M059J (cell line): ENCODE data around the gene VPS37C. TPM values are rescaled to one million over a fixed set of nuclear protein-coding genes. Genes with fewer than 3 reads are reported as not detected.

Experiments used
- DNase-seq: peaks from one replicate; pipeline ENCODE4 v3.0.0-alpha.2; 2012; ENCODE audit warnings: low read depth
- total RNA-seq: library from RNA; depleted of rRNA; stranded (reverse); fragments of >200 nt; shearing (Covaris generic); gene quantifications from 2 replicates; pipeline ENCODE4 v1.2.3, GENCODE V29; 2014

VPS37C gene
- total RNA-seq, 1 experiment from 2014 or later, result 15.1 TPM

DNA sequence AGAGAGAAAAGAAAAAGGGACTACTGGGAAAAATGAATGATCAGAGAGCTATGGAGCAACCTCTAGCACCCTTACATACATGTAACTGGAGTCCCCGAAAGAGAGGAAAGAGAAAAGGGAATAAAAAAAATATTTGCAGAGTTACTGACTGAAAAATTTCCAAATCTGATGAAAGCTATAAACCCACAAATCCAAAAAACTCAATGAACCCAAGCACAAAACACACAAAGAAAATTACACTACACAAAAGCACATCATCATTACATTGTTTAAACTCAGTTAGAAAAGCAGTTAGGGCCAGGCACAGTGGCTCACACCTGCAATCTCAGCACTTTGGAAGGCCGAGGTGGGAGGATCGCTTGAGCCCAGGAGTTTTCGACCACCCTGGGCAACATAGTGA, 6.7 kb downstream of the VPS37C start:
- no peak for DNase-seq

DNA sequence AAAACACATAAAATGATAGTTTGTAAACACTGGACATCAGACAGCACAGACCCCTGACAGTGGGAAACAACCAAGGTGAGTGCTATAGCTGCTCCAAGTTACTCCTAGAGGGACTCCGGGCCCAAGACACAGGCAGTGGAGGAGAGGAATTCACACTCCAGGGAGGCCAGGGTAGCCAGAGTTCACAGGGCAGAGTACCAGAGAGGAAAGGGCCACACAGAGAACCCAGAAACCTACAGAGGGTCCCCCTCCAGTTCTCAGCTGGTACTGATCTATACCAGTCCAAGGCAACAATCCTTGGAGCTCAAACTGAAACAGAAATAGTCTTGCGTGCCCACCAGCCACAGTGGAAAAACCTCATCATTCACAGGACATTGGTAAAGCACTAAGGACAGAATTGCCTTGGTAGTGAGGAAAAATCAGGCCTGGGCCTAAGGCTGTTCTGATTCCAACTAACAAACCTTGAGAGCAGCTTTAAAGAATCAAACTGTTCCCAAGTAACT, 7.6 kb downstream of the VPS37C start:
- peak; percentile 56 for DNase-seq

DNA sequence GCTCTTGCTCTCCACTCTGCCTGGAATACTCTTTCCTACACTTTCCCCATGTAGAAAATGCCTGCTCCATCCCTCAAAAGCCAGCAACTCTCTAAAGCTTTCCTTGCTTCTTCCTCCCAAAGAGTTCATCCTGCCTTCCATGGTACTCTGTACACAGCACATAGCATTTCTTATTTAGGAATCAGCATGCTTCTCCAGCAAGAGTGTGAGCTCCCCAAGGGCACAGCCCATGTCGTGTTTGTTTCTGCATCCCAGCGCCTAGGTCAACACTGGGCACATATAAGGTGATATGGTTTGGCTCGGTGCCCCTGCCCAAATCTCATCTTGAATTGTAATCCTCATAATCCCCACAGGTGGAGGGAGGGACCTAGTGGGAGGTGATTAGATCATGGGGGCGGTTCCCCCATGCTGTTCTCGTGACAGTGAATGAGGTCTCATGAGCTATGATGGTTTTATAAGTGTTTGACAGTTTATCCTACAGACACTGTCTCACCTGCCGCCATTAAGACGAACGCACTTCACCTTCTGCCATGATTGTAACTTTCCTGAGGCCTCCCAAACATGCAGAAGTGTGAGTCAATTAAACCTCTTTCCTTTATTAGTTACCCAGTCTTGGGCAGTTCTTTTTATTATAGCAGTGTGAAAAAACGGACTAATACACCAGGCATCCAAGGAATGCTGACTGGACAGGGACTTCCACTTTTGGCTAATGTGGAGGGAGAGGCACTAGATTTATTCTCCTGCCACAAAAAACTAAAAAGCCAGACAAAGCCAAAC, 8.2 kb downstream of the VPS37C start:
- peak; percentile 90 for DNase-seq

DNA sequence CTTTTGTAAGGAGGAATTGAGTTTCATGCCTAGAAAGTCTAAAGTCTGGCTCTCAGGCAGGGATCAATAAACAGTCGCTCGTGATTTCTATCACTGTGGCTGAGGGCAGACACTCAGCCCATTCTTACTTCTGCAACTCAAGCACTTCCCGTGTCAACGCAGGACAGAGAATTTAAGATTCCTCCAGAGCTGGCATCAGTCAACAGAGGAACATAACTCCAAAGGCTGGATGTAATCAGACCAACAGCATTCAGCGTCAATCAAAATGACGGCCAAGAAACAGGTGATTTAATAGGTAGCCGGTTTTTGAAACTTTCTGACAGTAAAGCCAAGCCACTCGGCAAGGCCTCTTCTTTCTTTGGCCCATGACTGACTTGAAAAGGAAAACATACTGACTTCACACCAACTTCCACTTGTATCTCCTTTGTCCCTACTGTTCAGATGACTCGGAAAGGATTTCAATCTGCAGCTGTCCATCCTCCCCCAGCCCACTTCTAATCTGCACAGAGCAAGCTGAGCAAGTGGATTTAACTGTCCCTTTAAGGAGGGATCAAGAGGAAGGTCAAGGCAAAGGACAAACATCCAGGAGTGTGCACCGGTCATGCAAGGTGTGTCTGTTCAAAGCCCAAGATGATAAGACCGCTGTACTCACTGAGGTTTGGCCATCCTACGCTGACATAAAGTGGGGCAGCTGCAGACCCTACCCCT, 9.5 kb downstream of the VPS37C start:
- no peak for DNase-seq

DNA sequence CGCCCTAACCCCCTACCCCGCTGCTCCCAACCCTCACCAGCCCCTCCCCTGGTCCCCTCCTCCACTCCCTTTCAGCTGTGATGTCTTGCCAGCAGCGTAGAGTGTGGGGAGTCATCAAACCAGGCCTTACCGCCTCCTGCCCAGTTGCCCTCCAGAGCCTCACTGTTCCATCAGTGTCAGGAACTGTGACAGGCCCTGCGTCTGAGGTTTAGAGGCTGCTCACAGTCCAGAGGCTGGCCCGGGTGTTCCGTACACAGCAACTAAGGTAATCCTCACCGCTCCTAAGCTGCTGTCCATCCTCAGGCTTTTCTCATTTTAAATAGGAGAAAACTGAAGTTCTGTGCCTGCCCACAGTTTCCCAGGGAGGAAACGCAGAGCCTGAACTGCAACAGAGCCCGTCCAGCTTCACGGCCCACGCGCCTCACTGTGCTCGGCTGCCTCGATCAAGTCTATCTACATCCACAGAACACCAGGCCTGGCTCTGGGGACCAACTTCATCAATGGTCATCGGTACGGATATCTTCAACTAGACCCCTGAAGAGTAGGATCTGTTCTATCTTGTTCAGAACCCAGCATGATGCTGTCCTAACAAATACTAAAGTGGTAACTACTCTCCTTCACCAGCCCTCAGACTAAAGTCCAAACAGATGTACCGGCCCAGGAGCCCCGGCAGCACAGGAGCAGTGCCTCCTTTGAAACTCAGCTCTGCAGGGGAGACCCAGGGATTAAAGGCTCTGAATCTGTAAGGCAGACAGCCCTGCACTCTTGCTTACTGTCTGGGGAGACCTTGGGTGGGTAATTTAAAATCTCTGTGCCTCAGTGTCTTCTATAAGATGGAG, 10.3 kb downstream of the VPS37C start:
- no peak for DNase-seq

DNA sequence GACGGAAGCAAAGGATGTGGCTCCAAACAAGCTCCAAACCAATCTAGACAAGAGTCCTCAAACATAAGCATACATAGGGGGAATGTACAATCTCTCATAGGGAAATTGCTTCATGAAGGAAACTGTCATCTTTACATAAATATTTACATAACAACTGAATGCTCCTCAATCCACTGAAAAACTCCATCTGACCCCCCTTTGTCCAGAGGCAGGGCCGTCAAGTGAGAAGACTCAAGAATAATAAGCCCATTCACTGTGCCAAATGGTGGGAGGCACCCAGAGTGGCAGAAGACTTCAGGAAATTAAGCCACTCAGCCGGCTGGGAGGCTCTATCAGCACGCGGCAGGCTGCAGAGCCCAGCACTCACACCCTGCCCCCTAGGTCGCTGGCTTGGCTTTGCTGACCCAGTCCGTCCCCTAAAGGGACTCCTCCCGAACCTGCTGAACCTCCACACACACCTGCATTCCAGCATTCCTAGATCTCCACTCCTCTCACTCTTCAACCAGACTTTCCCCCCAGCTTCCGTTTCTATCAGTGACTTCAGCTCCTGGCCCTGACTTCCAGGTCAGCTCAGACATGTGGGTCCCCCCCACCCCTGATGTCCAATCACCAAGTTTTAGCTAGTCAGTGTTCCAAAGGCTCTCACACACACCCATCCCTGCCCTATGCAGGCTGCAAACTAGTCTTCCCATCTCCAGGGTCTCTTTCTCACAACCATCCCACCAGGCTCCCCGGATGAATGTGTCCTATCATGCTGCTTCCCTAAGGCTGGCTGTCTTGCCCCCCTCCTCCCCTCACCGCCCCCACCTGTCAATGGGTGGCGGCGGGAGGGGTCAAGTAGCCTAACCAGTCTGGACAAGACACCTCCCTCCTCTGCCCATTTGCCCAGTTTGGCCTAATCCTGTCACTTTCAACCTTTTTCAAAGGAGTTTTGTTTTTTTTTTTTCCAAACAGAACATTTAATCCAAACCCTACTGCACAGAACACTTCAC, 11.3 kb downstream of the VPS37C start:
- no peak for DNase-seq

DNA sequence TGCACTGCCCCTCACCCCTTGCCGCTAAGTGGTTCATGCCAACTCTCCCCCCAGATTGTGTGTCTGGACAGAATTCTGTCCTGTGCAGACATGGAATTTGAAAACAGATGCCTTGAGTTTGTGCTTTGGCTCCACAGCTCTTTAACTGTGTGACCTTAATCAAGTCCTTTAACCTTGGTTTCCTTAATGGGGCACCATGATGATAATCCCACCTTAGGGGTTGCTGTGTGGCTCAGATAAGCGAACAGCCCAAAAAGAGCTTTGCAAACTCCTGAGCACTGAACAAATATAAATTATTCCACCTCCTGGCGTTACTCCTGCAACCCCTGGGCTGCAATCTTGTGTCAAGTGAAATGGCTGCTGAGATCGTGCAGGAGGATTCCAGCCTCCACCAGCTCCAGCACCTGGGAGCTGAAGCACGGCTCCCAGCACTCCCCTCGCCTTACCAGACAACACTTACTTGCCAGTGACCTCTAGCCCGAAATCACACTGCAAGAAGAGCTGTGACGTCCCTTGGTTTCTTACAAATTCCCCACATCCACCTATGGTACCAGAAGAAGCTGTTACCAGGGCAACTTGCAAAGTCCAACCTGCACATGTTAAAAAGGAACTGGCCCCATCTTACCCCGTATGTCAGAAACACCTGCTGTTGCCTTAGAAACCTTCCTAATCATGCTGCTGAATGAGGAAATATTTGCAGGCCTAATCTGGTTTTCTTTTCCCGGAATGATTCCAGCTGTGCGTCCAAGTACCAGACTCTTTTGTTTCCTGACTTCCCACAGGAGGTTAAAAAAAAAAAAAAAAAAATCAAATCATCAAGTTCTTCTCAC, 13.2 kb downstream of the VPS37C start:
- no peak for DNase-seq

DNA sequence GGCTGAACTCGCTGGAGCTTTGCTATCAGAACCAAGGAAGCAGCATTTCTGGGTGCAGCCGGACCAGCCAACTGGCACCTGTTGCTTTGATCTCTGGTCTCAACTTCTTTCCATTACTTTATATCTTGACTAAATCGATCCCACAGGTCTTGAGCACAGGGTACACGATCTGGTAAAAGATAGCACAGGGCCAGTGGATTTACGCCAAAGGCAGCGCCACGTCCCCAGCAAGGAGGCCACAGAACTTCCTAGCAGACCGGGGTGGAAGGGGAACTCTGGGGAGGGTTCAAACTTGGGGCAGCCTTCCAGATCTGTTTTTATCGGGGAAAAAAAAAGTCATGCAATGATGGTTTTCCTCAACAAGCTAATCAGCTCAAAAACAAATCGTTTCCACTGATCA, 14.0 kb downstream of the VPS37C start:
- no peak for DNase-seq

DNA sequence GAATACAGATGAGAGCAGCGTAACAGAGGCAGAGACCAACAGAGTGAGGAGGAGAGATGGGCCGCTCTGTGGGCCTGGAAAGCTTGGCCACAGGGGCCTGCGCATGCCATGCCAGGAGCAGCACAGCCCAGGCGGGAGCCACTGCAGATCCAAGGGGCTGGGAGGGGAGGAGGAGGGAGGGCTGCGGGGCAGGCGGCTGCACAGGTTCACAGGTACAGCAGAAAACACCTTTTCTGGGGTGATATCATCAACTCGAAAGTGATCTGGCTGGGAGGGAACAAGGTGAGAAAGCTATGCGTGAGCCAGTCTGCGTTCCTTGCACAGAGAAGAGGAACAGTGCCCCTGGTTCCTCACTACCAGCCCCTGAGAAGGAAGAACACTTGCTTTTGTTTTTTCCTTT, 14.8 kb downstream of the VPS37C start:
- no peak for DNase-seq

DNA sequence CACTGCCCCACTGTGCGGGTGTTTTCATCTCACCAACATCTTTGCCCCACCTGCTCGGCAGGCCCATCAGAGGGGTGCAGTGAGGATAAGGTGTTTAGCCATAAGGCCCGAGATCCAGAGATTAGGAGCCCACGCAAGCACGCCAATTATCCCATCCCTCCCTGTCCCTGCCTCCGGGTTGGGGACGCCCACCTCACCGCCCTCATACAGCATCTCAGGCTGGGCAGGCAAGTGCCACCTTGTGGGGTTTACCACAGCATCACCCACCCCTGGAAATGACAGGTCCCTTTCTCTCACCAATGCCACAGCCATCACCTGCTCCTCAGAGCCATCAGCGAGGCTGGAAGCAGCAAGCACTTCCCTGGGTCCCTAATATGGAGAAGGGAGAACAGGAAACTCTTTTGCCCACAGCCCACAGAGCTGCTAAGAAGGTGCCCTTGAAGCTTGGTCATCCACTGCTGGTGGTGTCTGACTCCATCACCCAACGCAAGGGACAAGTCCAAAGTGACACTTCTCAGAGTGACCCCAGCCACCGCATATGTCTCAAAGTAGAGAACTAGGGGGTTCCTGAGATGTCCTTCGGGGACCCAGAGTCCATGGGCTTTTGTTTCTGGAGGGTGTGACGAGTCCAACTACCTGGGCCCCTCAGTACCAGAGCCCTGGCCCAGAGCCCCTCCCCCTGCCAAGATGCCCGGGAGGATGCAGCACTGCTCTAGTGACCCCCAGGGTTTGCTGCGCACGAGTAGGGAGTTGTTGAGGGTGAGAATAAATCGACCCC, 15.8 kb downstream of the VPS37C start:
- no peak for DNase-seq

DNA sequence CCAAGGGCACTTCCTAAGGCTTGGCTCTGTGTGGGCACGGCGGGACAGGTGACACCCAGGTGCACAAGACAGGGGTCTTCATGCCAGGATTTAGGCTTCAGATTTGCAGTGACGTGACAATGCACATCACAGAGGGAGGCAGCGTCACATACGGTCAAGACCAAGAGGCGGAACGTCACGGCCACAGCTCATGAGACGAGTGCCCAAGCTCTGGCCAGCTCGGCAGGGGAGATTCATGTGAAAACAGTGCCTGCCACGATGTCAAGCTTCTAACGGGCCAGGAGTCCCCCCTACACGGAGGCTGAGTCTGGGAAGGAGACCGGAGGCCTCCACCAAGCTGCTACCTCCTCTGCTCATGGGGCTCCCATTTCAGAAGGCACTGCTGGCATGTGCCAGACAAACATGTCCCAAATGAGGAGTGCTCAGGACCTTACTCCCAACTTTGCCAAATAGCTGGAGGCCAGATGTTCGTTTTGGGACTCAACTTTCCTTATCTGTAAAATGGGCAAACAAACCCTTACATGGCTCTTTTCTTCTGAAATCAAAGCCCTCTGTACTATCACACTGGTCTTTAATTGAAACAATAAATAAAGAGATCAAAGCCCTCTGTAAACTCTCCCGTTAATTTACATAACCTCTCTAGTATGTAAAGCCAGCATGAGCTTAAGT, 16.6 kb downstream of the VPS37C start:
- no peak for DNase-seq

DNA sequence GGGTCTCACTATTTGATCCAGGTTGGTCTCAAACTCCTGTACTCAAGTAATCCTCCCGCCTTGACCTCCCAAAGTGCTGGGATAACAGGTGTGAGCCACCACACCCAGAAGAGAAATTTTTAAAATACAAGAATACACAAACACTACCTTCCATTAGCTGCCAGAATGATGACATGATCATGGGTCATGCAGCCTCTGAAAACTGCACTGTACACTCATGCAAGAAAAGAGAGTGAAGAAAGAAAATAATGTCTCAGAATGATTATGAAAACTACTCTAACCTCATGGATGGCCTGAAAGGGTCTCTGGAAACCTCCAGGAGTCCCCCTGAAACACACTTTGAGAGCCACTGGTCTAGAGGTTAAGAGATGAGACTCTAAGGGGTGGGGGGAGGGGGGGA, 18.8 kb downstream of the VPS37C start:
- no peak for DNase-seq

DNA sequence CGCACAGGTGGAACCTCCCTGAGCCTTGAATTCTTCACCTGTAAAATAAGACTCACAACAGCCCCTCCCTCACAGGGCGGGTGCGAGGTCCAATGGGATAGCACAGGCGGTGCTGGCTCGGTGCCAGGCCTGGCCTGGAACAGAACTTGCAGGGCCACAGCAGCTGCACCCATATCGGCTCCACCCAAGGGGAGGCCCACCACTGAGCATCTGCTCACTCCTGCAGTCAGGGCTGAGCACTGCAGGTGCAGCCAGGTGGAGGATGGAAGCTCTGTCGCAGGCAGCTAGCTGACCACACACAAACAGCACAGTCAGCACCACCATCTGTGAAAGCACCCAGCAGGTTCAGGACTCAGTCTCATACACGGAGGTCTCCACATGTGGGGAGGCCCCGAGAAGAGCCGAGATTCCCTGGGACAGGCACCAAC, 19.6 kb downstream of the VPS37C start:
- DNase-seq, result no peak

DNA sequence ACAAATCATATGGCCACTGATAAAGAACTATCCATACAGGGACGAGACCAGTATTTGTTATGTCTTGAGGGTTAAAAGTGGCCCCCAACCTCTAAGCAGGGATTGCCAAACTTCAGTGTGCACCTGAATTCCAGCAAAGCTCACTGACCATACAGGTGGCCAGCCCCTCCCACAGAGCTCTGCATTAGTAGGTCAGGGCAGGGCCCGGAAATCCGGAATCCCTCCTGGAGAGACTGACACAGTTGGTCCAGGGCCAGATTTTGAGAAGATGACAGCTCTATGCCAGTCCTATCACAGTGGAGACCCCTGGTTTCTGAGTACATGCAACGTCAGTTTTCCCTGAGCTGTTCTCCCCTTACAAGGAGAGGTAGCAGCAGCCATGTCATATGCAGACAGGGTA, 20.8 kb downstream of the VPS37C start:
- DNase-seq, result no peak

DNA sequence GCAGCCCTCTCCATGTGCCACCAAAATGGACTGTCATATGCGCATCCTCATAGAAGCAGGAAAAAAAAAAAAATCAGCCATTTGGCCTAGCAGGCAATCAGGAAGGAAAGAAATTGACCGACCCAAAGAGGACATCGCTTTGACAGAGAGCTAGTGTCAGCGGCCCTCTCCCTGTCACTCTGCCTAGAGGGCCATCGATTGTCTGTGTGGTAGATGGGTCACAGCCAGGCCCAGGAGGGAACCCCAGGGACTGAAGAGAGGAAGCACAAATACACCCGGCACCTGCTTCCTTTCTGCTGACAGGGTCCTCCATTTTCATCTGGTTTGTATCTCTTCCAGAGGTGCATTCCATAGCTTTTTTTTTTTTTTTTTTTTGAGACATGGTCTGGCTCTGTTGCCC, 21.8 kb downstream of the VPS37C start:
- DNase-seq, result no peak

DNA sequence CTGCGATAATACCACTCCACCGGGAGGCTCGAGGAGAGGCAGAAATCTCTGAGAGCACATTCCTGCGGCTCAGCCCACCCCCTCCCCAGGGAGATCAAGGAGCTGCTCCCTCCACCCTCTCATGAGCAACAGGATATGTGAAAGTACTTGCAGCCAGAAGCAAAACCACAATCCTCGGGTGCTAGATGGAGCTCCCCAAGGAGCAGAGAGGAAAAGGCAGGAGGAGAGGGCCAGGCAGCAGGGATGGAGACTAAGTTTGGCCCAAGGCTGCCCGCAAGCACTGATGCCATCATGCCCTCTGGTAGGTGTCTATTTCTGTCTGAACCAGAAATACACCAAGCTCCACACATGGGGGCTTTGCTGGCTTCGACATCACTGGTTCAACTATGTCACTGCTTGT, 22.3 kb downstream of the VPS37C start:
- DNase-seq, result peak; percentile 71

DNA sequence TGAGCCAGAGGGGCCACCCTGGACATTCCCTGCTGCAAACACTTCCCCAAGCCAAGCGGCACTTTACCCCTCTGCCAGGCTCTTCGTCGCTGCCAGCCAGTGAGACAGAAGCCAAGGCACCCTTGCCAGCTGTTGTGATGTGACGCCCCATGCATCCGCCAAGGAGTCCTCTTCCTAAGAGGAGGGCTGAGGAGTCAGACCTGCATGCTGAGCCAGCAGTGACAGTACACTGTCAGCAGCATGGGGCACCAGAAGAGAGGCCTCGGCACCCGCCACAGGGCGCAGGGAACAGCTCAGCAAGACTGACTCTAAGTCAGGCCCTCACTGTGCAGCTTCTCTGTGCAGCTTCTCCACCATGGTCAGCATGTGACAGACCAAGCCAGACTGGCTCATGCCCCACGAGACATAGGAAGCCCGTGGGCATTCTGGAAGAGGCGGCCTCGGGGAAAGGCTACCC, 26.4 kb downstream of the VPS37C start:
- DNase-seq, result no peak

DNA sequence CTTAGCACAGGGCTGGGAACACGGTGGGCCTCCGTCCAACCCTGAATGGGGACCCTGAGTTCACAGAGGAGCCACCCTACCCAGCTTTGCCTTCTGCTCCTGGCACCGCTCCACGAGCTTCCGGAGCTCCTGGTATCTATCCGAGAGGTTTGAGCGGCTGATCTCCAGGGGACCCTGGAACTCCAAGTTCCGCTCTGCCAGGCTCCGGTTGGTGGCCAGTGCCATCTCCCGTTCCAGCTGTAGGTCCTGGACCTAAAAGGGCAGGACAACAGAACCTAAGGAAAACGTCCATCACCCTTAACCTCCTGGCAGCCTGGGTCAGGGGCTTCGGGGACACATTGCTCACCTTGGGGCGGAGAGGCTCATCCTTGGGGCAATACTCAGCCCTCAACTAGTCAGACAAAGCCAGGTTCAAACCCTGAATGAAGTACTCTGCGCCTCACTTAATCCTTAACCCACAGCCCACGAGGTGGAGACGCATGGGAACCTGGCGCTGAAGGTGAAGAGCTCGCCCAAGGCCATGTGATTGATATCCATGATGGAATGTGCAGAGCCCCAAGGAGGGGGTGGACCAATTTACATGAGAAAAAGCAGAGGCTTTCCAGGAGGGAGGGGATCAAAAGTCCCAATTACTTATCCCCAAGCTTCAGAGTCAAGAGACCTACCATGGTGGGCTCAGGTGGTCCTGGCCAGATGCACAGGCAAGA, 27.1 kb downstream of the VPS37C start:
- DNase-seq, result no peak
